Spleen (tissue), 11 donors: Measurements from ENCODE around the gene ANKS1B. TPM values are rescaled to one million over a fixed set of nuclear protein-coding genes. Genes with fewer than 3 reads are reported as not detected.

Experiments
- DNase-seq: peaks from one replicate; pipeline ENCODE4 v3.0.0-alpha.2; 2020
- H3K27ac ChIP-seq, 8 donors: fragments of 200-600 bp; sonication (generic) in 7 of 8; 1 replicate in 4 of 8; 2 replicates in 4 of 8; pipeline versions ENCODE4 v1.5.0 to v1.8.0; 2016 to 2021; ENCODE audit warnings: inconsistent platforms in 4 of 8, mild to moderate bottlenecking in 4 of 8, moderate library complexity in 1 of 8
- H3K27me3 ChIP-seq, 7 donors: fragments of 200-600 bp; sonication (generic) in 6 of 7; replicated peaks in 1 of 7; 1 replicate in 4 of 7; 2 replicates in 3 of 7; pipeline versions ENCODE4 v1.5.0 to v1.8.0; 2016 to 2021; ENCODE audit warnings: inconsistent platforms in 3 of 7, mild to moderate bottlenecking in 1 of 7
- H3K36me3 ChIP-seq, 6 donors: fragments of 200-600 bp; sonication (generic) in 5 of 6; 1 replicate in 4 of 6; 2 replicates in 2 of 6; pipeline versions ENCODE4 v1.5.0 to v1.8.0; 2016 to 2021; ENCODE audit warnings: inconsistent platforms in 2 of 6
- H3K4me1 ChIP-seq, 6 donors: fragments of 200-600 bp; sonication (generic) in 5 of 6; 1 replicate in 3 of 6; 2 replicates in 3 of 6; pipeline versions ENCODE4 v1.5.0 to v1.8.0; 2016 to 2021; ENCODE audit warnings: inconsistent platforms in 3 of 6
- H3K4me3 ChIP-seq, 8 donors: fragments of 200-600 bp; sonication (generic) in 7 of 8; 1 replicate in 4 of 8; 2 replicates in 4 of 8; pipeline versions ENCODE4 v1.5.0 to v1.8.0; 2016 to 2021; ENCODE audit warnings: inconsistent platforms in 4 of 8, mild to moderate bottlenecking in 4 of 8, moderate library complexity in 2 of 8
- H3K9me3 ChIP-seq, 8 donors: fragments of 200-600 bp; sonication (generic) in 7 of 8; 1 replicate in 4 of 8; 2 replicates in 4 of 8; pipeline versions ENCODE4 v1.5.0 to v1.8.0; 2016 to 2021; ENCODE audit warnings: inconsistent platforms in 4 of 8
- CTCF ChIP-seq, 11 experiments: fragments of 200-600 bp in 7 of 11; fragments of 450-650 bp in 4 of 11; sonication (generic) in 4 of 11; IDR thresholded peaks in 8 of 11; conservative IDR thresholded peaks in 3 of 11; 1 replicate in 7 of 11; 2 replicates in 4 of 11; pipeline versions ENCODE4 v1.4.0 to v1.8.0; 2016 to 2021; ENCODE audit warnings: antibody characterized with exemption in 11 of 11, inconsistent platforms in 4 of 11, mild to moderate bottlenecking in 1 of 11
- POLR2A ChIP-seq, 3 donors: fragments of 450-650 bp; IDR thresholded peaks; one replicate each; pipeline ENCODE4 v1.5.1; 2017; ENCODE audit warnings: antibody characterized with exemption in 3 of 3, mild to moderate bottlenecking in 1 of 3
- POLR2AphosphoS5 ChIP-seq, 3 donors: sonication (generic); formaldehyde crosslinking; IDR thresholded peaks; one replicate each; pipeline ENCODE4 v1.5.1; 2017; ENCODE audit warnings: antibody characterized with exemption in 3 of 3
- WGBS, 5 donors: extraction: QIAGEN DNeasy Blood & Tissue Kit in 3 of 5; methylation state at CpG; one replicate each; pipeline versions ENCODE4 v1.1.5 to v1.1.7; 2013 to 2018; 5-methylcytosine and 5-hydroxymethylcytosine counted together
- intact Hi-C: fragments of 100-400 bp; cut with DNase I; formaldehyde crosslinking; loops from one replicate; pipeline ENCODE4 v1.15.0; 2023; ENCODE audit warnings: low total_unique reads
- polyA plus RNA-seq, 3 donors: library from polyadenylated mRNA; stranded (reverse); fragments of 200-250 nt; gene quantifications; one replicate each; pipeline ENCODE4 v1.2.1, GENCODE V29; 2013
- total RNA-seq, 7 donors: library from RNA; depleted of rRNA in 3 of 7; stranded (reverse); fragments of >200 nt in 3 of 7; fragmentation: NEBNext Ultra II Directional in 4 of 7; extraction: Animal tissue kit (Norgen Biotek cat#: 25700) in 4 of 7; gene quantifications; one replicate each; pipeline versions ENCODE4 v1.1.0 to v1.2.1, GENCODE V29; 2016 to 2021
- donor health status: healthy with polysubstance abuse.
- donor health status: DM: no; HTN: no; CAD: no; lungs with moderate emphysema.
- donor health status: DM: no; HTN: no; CAD: no.
- donor health status: Bipolar disorder and iron deficiency.
- donor health status: healthy.
- donor health status: DM: no; HTN: no; CAD: no.
- donor health status: DM: yes; HTN: yes; CAD: no.

The ANKS1B gene
- total and polyA plus RNA-seq, 10 donors = 0.21 to 8.0 (median 4.2) TPM

- no peak overlapping the region for H3K27ac ChIP-seq
- intact Hi-C loops = no loop called here
- peaks cover 0 to 19% (median 8%) of the 10 kb centered on the region in 8 donors for H3K9me3 ChIP-seq
- H3K4me3 ChIP-seq = no peak overlapping the region
- no peaks in the 10 kb centered on the region for H3K27me3 ChIP-seq
- no peak for TF ChIP-seq POLR2AphosphoS5 (IDR thresholded peaks at IDR 0.05)
- TF ChIP-seq CTCF (IDR thresholded peaks at IDR 0.05 in 8 of 11, conservative IDR thresholded peaks at IDR 0.05 in 3 of 11) = no peak
- TF ChIP-seq POLR2A (IDR thresholded peaks at IDR 0.05) = no peak
- WGBS, 5 donors = 60 to 90% (median 81%) methylated on average over 3 of the region's 3 CpGs
- H3K4me1 ChIP-seq = no peaks in the 10 kb centered on the region
- DNase-seq = no peak
- no peaks in the 10 kb centered on the region for H3K36me3 ChIP-seq
Observed at GRCh38 chr12:99713946-99714520, 270.7 kb downstream of the ANKS1B start.

GRCh38 chr12:99712281-99712680 is 272.5 kb downstream of the ANKS1B start:
- no peaks in the 10 kb centered on the region for H3K4me1 ChIP-seq
- H3K9me3 ChIP-seq = peaks cover 0 to 19% (median 8%) of the 10 kb centered on the region in 8 donors
- TF ChIP-seq CTCF (IDR thresholded peaks at IDR 0.05 in 8 of 11, conservative IDR thresholded peaks at IDR 0.05 in 3 of 11) (no peak), POLR2A (IDR thresholded peaks at IDR 0.05) (no peak), POLR2AphosphoS5 (IDR thresholded peaks at IDR 0.05) (no peak)
- no peaks in the 10 kb centered on the region for H3K27me3 ChIP-seq
- no peak overlapping the region for H3K4me3 ChIP-seq
- DNase-seq = no peak
- no peak overlapping the region for H3K27ac ChIP-seq
- H3K36me3 ChIP-seq = no peaks in the 10 kb centered on the region
- intact Hi-C loops = no loop called here

GRCh38 chr12:99711246-99711645 is 273.5 kb downstream of the ANKS1B start:
- H3K27ac ChIP-seq = no peak overlapping the region

GRCh38 chr12:99709619-99710018 is 275.1 kb downstream of the ANKS1B start:
- Histone ChIP-seq H3K27ac (no peak overlapping the region), H3K27me3 (no peaks in the 10 kb centered on the region), H3K4me1 (no peaks in the 10 kb centered on the region), H3K36me3 (no peaks in the 10 kb centered on the region), H3K4me3 (no peak overlapping the region), H3K9me3 (peaks cover 0 to 19% (median 6%) of the 10 kb centered on the region in 8 donors)
- intact Hi-C loops = no loop called here
- no peak for DNase-seq
- TF ChIP-seq POLR2A (IDR thresholded peaks at IDR 0.05) = no peak
- no peak for TF ChIP-seq POLR2AphosphoS5 (IDR thresholded peaks at IDR 0.05)
- TF ChIP-seq CTCF (IDR thresholded peaks at IDR 0.05 in 8 of 11, conservative IDR thresholded peaks at IDR 0.05 in 3 of 11) = no peak

More at GRCh38 chr12:99711246-99711645, 273.5 kb downstream of the ANKS1B start:
- DNase-seq = no peak
- no peak overlapping the region for H3K4me3 ChIP-seq
- no peaks in the 10 kb centered on the region for H3K4me1 ChIP-seq
- H3K9me3 ChIP-seq = peaks cover 0 to 19% (median 8%) of the 10 kb centered on the region in 8 donors
- TF ChIP-seq POLR2AphosphoS5 (IDR thresholded peaks at IDR 0.05) = no peak
- TF ChIP-seq CTCF (IDR thresholded peaks at IDR 0.05 in 8 of 11, conservative IDR thresholded peaks at IDR 0.05 in 3 of 11) = no peak
- no peak for TF ChIP-seq POLR2A (IDR thresholded peaks at IDR 0.05)
- WGBS, 5 donors = 53 to 84% (median 74%) methylated on average over 1 of the region's 1 CpG
- intact Hi-C loops = no loop called here
- H3K36me3 ChIP-seq = no peaks in the 10 kb centered on the region
- no peaks in the 10 kb centered on the region for H3K27me3 ChIP-seq
